ENCODE measurements around the gene CACUL1.
"Not testable (repeated sequence)": the region's sequence is repeated elsewhere in the genome, so short reads cannot be mapped to it uniquely, and the experiment has no call there.

CACUL1 gene

GRCh38 chr10:118768041-118768919 is 13.5 kb upstream of the CACUL1 start:
- no peak for DNase-seq

- no peak for DNase-seq
Observed at GRCh38 chr10:118767297-118768040, 12.7 kb upstream of the CACUL1 start.

- DNase-seq = no peak
Observed at GRCh38 chr10:118764195-118764594, 9.4 kb upstream of the CACUL1 start.

GRCh38 chr10:118763202-118763988 is 8.6 kb upstream of the CACUL1 start:
- DNase-seq = no peak

- DNase-seq = no peak
Observed at GRCh38 chr10:118760265-118760664, 5.5 kb upstream of the CACUL1 start.

- DNase-seq = no peak
Observed at GRCh38 chr10:118758449-118758848, 3.7 kb upstream of the CACUL1 start.

- no peak for DNase-seq
Observed at GRCh38 chr10:118754229-118754555, 578 bp downstream of the CACUL1 start.

GRCh38 chr10:118753331-118754228 is 1.2 kb downstream of the CACUL1 start:
- peak; percentile 37 for DNase-seq

- DNase-seq = no peak
Observed at GRCh38 chr10:118752409-118752808, 2.4 kb downstream of the CACUL1 start.

GRCh38 chr10:118751265-118751664 is 3.5 kb downstream of the CACUL1 start:
- no peak for DNase-seq

GRCh38 chr10:118748041-118748440 is 6.7 kb downstream of the CACUL1 start:
- no peak for DNase-seq

- no peak for DNase-seq
Observed at GRCh38 chr10:118746246-118746645, 8.5 kb downstream of the CACUL1 start.

- DNase-seq = no peak
Observed at GRCh38 chr10:118745056-118745455, 9.7 kb downstream of the CACUL1 start.

- not testable (repeated sequence) for DNase-seq
Observed at GRCh38 chr10:118744346-118744918, 10.3 kb downstream of the CACUL1 start.

GRCh38 chr10:118742782-118743181 is 12.0 kb downstream of the CACUL1 start:
- DNase-seq = no peak

GRCh38 chr10:118742032-118742431 is 12.7 kb downstream of the CACUL1 start:
- DNase-seq = no peak

- DNase-seq = no peak
Observed at GRCh38 chr10:118738406-118738805, 16.4 kb downstream of the CACUL1 start.

- DNase-seq = no peak
Observed at GRCh38 chr10:118737603-118738302, 17.0 kb downstream of the CACUL1 start.

- DNase-seq = no peak
Observed at GRCh38 chr10:118735294-118735693, 19.5 kb downstream of the CACUL1 start.

GRCh38 chr10:118734475-118734874 is 20.3 kb downstream of the CACUL1 start:
- no peak for DNase-seq
